Activated naive CD8-positive, alpha-beta T cell treated with anti-CD3 and anti-CD28 coated beads, Interleukin-2, amount 50 U/mL, for 16 hours (primary cell): ENCODE results near the gene AOC2.
A peak's percentile ranks its signal among the peaks of the same experiment; 100 is the strongest.

Experiments
- DNase-seq: peaks from one replicate; pipeline ENCODE4 v3.0.0-alpha.2; 2020; ENCODE audit warnings: low read depth, low spot score

AOC2 gene

GRCh38 chr17:42844271-42844670 lies at the start of gene AOC2:
AOC2 (plus strand) TSS chr17:42844580; CDS start chr17:42844627, 47 bp downstream.
- no peak for DNase-seq

- DNase-seq: no peak
Observed at GRCh38 chr17:42795061-42795460, 49.3 kb upstream of the AOC2 start.

DNA sequence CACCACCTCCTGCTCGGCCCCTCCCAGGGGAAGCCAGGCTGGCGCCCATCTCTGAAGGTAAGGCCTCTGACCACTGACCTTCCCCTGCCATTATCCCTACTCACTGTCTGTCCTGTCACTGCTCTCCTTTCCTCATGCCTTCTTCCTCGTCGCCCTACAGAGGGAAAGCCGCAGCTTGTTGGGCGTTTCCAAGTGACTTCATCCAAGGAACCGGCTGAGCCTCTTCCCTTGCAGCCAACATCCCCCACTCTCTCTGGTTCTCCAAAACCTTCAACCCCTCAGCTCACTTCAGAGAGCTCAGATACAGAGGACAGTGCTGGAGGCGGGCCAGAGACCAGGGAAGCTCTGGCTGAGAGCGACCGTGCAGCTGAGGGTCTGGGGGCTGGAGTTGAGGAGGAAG lies 48.9 kb upstream of the AOC2 start:
- DNase-seq: no peak

- no peak for DNase-seq
Observed at GRCh38 chr17:42796066-42796758, 48.2 kb upstream of the AOC2 start.

DNA sequence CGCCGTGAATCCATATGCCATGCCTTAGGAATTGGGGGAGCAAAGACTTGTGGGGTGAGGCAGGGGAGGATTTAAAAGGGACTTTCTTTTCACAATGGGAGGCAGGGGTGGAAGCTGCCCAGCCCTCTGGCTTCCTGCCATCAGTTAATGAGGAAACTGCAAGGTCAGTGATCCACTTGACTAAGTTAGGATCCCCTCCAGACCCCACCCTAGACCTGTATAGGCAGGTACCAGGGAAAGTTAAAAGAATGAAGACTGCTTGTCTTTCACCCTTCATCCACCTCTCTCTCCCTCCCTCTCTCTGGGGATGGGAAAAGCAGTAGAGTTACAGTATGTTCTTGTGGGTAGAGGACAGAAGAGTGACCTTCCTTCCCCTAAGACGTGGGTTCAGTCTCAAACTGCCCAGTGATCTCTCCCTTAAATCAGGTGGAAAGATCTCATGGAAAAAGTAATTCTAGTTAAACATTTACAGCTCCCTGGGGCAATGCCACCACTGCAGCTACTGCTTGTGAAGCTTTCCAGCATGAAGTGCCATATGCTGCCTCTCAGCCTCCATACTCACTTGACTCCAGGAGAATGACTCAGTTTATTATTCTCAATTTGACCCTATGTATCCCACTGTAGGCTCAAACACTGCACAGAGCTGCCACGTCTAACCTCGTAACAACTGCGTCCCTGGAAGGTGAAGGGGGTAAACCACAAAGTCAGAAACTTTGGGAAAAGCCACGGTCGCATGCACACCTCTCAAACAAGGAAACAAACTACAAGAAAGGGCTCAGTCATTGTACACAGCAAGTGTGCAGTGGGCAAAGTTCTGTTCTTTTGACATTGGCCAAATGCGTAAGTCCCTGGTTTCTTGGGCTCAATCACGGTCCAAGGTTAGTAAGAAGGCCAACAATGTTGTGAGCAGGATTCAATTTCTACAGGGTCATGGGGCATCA lies 47.0 kb upstream of the AOC2 start:
- no peak for DNase-seq

DNA sequence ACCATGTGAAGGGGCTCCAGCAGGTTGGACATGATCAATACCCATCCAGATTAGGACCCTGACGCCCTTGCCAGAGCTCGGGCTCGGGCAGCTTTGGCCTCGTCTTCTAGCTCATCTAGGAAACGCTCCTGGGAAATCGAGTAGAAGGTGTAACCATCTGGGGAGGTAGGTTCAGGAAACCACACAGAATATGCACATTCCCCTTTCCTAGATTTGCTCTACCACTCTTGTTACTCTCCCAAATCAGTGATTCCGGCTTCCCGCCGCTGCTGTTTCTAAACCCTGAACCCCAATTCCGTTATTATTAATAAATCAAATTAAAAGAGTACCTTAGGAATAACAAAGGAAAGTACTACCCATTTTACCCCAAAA lies 46.4 kb upstream of the AOC2 start:
- no peak for DNase-seq

- peak; percentile 60 for DNase-seq
Observed at GRCh38 chr17:42798383-42799380, 45.7 kb upstream of the AOC2 start, which contains the start of the genes CNTD1 and COA3. CNTD1 (plus strand) TSS chr17:42798861; CDS start chr17:42799068, 207 bp downstream. COA3 (minus strand) TSS chr17:42798704; CDS start chr17:42798681, 23 bp downstream.

GRCh38 chr17:42803074-42803883 lies 41.1 kb upstream of the AOC2 start:
- DNase-seq: no peak

DNA sequence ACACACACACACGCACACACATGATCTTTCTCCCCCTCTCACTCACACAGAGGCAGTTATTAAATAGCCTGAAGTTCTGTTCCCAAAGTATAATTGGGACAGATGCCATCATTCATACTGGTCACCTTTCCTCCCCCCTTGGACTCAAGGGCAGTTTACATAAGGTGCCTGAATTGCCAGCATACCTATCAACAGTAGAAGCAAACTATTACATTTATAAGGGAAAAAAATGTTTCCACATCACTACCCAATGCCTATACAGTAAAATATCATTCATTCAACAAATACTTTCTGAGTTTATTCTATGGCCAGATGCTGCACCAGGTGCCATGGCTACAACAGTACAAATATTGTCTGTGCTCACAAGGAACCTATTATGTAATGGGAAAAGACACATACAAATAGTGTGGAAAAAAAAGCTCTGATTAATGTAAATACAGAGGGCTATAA lies 39.4 kb upstream of the AOC2 start:
- DNase-seq: no peak

GRCh38 chr17:42806249-42806648 lies 38.1 kb upstream of the AOC2 start:
- DNase-seq: no peak

- DNase-seq: no peak
Observed at GRCh38 chr17:42809250-42809649, 35.1 kb upstream of the AOC2 start.

DNA sequence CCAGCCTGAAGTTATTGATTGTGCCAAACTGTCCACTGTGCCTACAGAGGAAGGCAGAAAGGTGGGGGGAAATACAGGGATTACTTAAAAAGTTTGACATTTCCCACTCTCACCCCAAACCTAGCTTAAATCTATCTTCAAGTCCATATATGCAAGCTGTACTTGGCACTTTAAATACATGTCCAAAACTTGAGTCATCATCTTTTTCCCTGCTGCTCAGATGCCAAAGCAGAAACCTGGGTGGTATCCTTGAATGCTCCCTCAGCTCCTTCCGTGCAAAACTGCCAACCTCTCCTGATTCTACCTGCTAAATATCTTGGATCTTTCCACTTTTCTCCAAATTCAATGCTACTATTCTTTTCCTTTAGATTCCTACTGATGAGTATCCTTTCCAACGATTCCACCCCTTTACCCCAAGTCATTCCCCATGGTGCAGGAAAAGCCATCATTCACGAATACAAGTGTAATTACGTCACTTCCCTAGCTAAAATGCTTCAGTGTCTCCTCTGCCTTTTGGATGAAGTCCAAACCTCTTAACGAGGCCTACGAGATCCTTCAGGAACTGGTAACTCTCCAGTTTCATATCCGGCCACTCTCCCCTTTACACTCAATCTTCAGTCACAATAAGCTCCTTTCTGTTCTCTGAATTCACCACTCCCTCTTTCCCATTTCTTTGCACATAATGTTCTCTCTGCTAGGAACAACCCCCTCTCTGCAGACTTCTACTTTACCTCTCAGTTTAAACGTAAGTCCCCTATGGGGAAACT lies 29.6 kb upstream of the AOC2 start:
- DNase-seq: no peak

DNA sequence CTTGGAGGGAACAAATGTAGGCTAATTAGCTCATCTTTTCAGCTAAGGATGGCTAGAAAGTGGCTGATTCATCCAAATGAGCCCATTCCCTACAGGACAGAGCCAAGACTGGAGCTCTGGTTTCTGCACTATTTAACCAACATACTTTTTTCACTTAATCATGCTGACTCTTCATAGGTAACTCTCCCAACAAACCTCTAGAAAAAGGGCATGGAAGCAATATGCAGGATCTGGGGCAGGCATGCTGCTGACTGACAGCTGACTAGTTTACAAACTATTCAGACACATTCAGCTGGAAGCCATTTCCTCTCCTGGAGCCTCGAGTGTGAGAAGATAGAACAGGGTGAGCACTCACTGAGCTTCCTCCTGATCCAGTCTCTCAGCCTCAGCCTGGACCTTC lies 26.5 kb upstream of the AOC2 start:
- no peak for DNase-seq

GRCh38 chr17:42818379-42818778 lies 26.0 kb upstream of the AOC2 start:
- no peak for DNase-seq

GRCh38 chr17:42819939-42820535 lies 24.3 kb upstream of the AOC2 start:
- DNase-seq: peak; percentile 45

GRCh38 chr17:42821176-42821575 lies 23.2 kb upstream of the AOC2 start:
- DNase-seq: no peak

GRCh38 chr17:42827472-42827871 lies 16.9 kb upstream of the AOC2 start:
- no peak for DNase-seq

GRCh38 chr17:42830971-42831370 lies 13.4 kb upstream of the AOC2 start:
- no peak for DNase-seq

GRCh38 chr17:42832213-42832933 lies 12.0 kb upstream of the AOC2 start:
- DNase-seq: no peak
